Bronchus fibroblast of lung (primary cell): ENCODE results near the gene FANCG. TPM values are rescaled to one million over a fixed set of nuclear protein-coding genes. Genes with fewer than 3 reads are reported as not detected.

Experiments
- total RNA-seq: library from RNA; depleted of rRNA; stranded (reverse); fragments of >200 nt; gene quantifications from 2 replicates; pipeline ENCODE4 v1.2.3, GENCODE V29; 2015

The FANCG gene
- total RNA-seq: 47.9 and 48.5 TPM in 2 replicates

DNA sequence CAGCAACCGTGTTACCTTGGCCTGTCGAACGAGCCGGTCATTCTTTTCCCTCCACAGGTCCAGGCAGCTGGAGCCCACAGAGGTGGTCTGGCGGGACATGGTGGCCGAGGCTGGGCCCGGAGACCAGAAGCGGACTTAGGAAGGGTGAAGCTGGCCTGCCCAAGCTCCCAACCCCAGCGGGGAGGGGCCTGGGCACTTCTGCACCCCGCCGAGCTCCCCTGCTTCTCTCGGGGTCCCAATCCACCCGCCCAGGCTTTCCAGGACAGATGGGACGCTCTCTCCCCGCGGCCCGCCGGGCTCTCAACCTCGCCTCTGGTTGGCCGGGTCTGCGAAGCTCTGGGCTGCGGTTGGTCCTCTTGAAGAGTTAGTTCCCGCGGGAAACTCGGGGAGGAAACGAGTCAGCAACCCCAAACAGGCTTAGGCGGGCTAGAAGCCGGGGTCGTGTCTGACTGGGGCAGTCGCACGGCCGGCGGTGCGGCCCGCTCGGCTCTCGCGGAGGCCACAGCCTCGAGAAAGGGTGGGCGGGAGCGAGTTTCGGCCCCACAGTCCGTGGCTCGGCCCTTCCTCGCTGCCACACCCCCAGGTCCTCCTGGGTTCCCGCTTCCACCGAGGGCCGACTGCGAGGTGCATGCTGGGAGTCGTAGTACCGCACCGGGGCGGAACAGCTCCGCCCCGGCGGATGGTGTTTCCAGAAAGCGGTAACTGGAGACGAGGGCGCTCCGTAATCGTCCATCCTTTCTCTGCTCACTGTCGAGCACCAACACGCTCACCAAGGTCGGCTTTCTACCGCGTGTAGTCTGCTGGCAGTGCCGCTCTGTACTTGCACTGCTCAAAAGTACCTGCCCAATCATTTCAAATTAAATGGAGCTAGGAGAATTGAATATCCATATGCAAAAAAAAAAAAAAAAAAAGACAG is at the start of gene FANCG:
Gene FANCG (minus strand): TSS at position 517 of the 916 bp plus-strand sequence. CDS start 418 bp downstream, at position 99.

GRCh38 chr9:35115680-35116538 is 36.2 kb upstream of the FANCG start, which contains the start of gene ATOSB:
ATOSB (minus strand) TSS chr9:35115862; CDS start chr9:35108274, 7,588 bp downstream.

DNA sequence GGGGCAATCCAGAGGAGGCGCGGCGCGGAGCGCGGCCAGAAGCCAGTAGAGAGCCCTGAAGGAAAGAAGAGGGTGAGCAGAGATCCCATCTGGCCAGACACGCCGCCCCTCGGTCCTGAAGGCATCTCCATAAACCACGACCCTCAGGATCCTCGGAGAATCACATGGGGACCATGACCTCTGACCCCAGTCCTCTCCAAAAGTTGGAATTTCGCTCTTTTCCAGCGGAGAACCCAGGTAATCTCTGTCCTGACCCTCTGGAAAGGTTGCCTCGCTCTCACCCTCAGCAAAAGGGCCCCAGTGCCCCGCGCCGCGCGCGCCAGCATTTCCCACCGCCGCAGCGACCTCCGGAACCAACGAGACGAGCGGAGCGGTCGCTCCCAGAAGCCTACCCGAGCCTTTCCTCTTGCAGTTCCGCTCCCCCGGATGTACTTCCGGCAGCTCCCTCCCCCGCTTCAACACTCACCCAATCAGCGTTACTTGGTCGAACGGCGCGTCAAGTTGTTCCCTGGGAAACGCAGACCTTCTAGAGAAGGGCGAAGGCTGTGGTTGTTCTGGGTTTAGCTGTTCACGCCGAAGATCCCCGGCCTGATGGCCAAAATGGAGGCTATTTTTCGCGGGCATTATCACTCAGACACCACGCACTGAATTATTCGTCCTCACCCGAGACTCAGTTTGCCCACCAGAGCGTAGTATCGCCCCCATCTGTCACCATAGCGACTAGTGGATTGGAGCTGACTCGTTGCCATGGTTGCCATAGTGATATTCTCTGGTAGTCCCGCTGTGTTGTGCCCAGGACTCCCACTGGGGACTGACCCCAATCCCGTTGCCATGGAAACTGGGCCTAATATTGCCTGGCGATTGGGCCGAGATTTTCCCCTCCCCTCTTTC is 23.3 kb upstream of the FANCG start, which contains the start of gene STOML2:
Gene STOML2 (minus strand): TSS at position 363 of the 891 bp plus-strand sequence. CDS start 37 bp downstream, at position 326.

DNA sequence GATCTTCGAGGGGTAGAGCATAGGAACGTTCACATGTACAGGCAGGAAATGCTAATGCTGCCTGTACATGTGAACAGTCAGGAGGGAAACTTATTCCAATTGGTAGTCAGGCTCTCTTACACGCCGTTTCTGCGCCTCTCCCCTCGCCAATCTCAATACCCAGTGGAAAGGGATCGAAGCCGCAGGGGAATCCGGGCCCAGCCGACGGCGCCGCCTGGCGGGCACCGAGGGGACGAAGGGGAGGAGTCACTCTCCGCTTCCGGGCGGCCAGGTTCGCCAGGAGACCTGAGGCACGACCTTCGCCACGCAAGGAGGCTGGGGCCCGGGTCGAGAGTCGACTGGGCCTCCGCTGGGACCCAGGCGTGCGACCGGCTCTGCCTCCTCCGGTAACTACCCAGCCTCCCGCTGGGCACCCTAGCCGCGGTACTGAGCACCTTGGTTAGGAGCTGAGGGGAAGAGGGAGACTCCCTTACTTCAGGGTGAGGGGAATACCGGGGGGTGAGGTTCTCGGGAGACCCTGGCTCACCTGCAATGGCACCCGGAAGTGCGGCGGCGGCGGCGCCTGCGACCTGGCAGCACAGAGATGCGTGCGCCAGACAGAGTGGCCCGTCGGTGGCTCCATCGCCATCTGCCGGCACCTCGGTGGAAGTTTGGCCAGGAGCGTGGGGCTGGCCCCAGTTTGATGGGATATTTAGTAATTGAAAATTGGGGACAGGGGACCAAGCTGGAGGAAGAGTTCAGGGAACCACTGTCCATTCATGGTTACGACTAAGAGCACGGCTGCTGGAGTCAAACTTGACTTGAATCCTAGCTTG is 16.5 kb upstream of the FANCG start, which contains the start of gene PIGO:
Gene PIGO (minus strand): TSS at position 557 of the 815 bp plus-strand sequence. CDS start 1,026 bp downstream, outside the sequence.

DNA sequence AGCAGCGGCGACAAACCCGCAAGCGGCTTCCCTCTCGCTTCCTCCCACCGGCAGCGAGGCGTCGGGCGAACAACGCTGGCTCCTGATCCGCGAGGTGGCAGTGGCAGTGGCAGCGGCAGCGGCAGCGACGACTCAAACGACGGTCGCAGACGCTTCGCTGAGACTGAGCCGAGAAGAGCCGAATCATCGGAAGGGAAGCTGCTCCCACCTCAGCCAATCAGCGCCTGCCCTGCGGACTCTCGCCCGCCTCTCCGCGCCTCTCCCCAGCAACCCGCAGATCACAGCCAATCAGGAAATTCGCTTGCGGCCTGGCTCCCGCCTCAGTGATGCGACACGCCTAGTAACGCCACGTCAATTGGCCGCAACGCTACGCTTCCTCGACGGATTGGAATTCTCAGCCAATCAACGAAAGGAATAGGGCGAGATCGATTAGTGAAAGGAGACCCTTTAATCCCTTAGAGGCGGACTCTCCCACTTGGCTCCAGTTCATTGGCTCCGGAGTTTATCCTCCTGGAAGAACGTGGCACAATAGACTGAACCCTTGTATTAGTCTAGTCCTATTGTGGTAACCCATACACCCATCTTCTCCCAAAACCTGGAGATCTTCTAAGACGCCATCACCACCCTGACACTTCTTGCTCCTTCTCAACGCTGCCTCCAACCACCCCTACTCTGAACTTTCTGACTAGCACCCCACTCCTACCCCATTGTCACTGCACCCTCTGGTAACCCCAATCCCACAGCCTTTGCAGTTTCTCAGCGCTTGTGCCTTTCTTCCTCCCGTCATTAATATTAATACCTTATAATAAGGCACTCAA is 7.1 kb downstream of the FANCG start, which contains the start of gene VCP:
Gene VCP (minus strand): TSS at position 165 of the 818 bp plus-strand sequence. CDS start 272 bp downstream, outside the sequence.

Other genes with a start within 250 kb of the FANCG start
- 0.17 and 0.74 TPM in 2 replicates for gene PHF24, start 121.7 kb downstream of the FANCG start, total RNA-seq
- gene DNAJB5, start 90.2 kb downstream of the FANCG start, total RNA-seq: 11.1 and 12.9 TPM in 2 replicates
- 266 and 279 TPM in 2 replicates for gene VCP, start 7.3 kb downstream of the FANCG start, total RNA-seq
- gene PIGO, start 16.6 kb upstream of the FANCG start, total RNA-seq: 22.4 and 26.3 TPM in 2 replicates
- gene STOML2, start 23.2 kb upstream of the FANCG start, total RNA-seq: 225 and 245 TPM in 2 replicates
- 11.3 and 15.8 TPM in 2 replicates for gene ATOSB, start 35.9 kb upstream of the FANCG start, total RNA-seq
- 11.1 and 11.3 TPM in 2 replicates for gene UNC13B, start 82.1 kb upstream of the FANCG start, total RNA-seq